ENCODE results near the gene JPH4.

- TF ChIP-seq POLR2A (IDR thresholded peaks at IDR 0.05; ENCODE audit: extremely low read depth, insufficient read length) (no peak), MAX (IDR thresholded peaks at IDR 0.05; ENCODE audit: low read depth, low read length) (no peak), CTCF (IDR thresholded peaks at IDR 0.05; ENCODE audit: low read depth, low read length) (no peak)
Measured at GRCh38 chr14:23577710-23578392, 739 bp downstream of the JPH4 start.
